GM19099 (cell line): ENCODE results near the gene PLA2G4C.

Experiments
- POLR2A ChIP-seq: IDR thresholded peaks from 3 replicates; pipeline ENCODE4 v1.6.1; 2011; ENCODE audit warnings: low read depth; ENCODE audit not compliant: insufficient read length; ENCODE audit errors: extremely low read depth

PLA2G4C gene

GRCh38 chr19:48121909-48122371, 11.3 kb upstream of the PLA2G4C start:
- TF ChIP-seq POLR2A: no peak

- no peak for TF ChIP-seq POLR2A
Measured at GRCh38 chr19:48121066-48121465, 10.4 kb upstream of the PLA2G4C start.

- no peak for TF ChIP-seq POLR2A
Measured at GRCh38 chr19:48120505-48120904, 9.9 kb upstream of the PLA2G4C start.

- TF ChIP-seq POLR2A: no peak
Measured at GRCh38 chr19:48118131-48118517, 7.5 kb upstream of the PLA2G4C start.

- no peak for TF ChIP-seq POLR2A
Measured at GRCh38 chr19:48117515-48118130, 7.0 kb upstream of the PLA2G4C start.

- no peak for TF ChIP-seq POLR2A
Measured at GRCh38 chr19:48113190-48113917, 2.7 kb upstream of the PLA2G4C start.

- TF ChIP-seq POLR2A: no peak
Measured at GRCh38 chr19:48111280-48111679, 663 bp upstream of the PLA2G4C start.

- TF ChIP-seq POLR2A: no peak
Measured at GRCh38 chr19:48108997-48109782, 1.4 kb downstream of the PLA2G4C start.

GRCh38 chr19:48103922-48104321, 6.7 kb downstream of the PLA2G4C start:
- no peak for TF ChIP-seq POLR2A

- no peak for TF ChIP-seq POLR2A
Measured at GRCh38 chr19:48102870-48103751, 7.5 kb downstream of the PLA2G4C start.

GRCh38 chr19:48095612-48096175, 14.9 kb downstream of the PLA2G4C start:
- no peak for TF ChIP-seq POLR2A

GRCh38 chr19:48094855-48095203, 15.8 kb downstream of the PLA2G4C start:
- TF ChIP-seq POLR2A: no peak

- TF ChIP-seq POLR2A: no peak
Measured at GRCh38 chr19:48094129-48094854, 16.3 kb downstream of the PLA2G4C start.

GRCh38 chr19:48090281-48090802, 20.3 kb downstream of the PLA2G4C start:
- no peak for TF ChIP-seq POLR2A
